Stomach (tissue), 9 donors: ENCODE data around the gene MT2A. TPM values are rescaled to one million over a fixed set of nuclear protein-coding genes. Genes with fewer than 3 reads are reported as not detected.

Source experiments
- DNase-seq, 2 donors: peaks; one replicate each; pipeline versions ENCODE4 v3.0.0 to v3.0.0-alpha.2; 2013 to 2019
- H3K27ac ChIP-seq, 5 donors: fragments of 200-600 bp in 4 of 5; sonication (generic) in 4 of 5; one replicate each; pipeline ENCODE4 v1.5.1; 2013 to 2019; ENCODE audit warnings: mild to moderate bottlenecking in 1 of 5, moderate library complexity in 1 of 5
- H3K27me3 ChIP-seq, 3 donors: fragments of 200-600 bp; sonication (generic); one replicate each; pipeline ENCODE4 v1.5.1; 2017 to 2019; ENCODE audit warnings: mixed run types in 1 of 3
- H3K36me3 ChIP-seq, 4 donors: fragments of 200-600 bp; sonication (generic); 1 replicate in 3 of 4; 2 replicates in 1 of 4; pipeline ENCODE4 v1.5.1; 2016 to 2019
- H3K4me1 ChIP-seq, 4 donors: fragments of 200-600 bp; sonication (generic); one replicate each; pipeline ENCODE4 v1.5.1; 2016 to 2019
- H3K4me3 ChIP-seq, 4 donors: fragments of 200-600 bp; sonication (generic) in 3 of 4; one replicate each; pipeline ENCODE4 v1.5.1; 2016 to 2019; ENCODE audit warnings: mild to moderate bottlenecking in 1 of 4
- H3K9me3 ChIP-seq, 4 donors: fragments of 200-600 bp; sonication (generic); one replicate each; pipeline ENCODE4 v1.5.1; 2016 to 2019
- EP300 ChIP-seq: sonication (generic); formaldehyde crosslinking; IDR thresholded peaks from one replicate; pipeline ENCODE4 v1.6.1; 2017; ENCODE audit warnings: antibody characterized with exemption
- POLR2A ChIP-seq, 4 donors: fragments of 450-650 bp; IDR thresholded peaks; one replicate each; pipeline ENCODE4 v1.6.1; 2016; ENCODE audit warnings: antibody characterized with exemption in 4 of 4, control low read depth in 2 of 4, mild to moderate bottlenecking in 1 of 4, moderate library complexity in 1 of 4
- POLR2AphosphoS5 ChIP-seq, 3 donors: sonication (generic); formaldehyde crosslinking; IDR thresholded peaks; one replicate each; pipeline ENCODE4 v1.6.1; 2016; ENCODE audit warnings: antibody characterized with exemption in 3 of 3
- WGBS, 5 donors: extraction: QIAGEN DNeasy Blood & Tissue Kit in 3 of 5; methylation state at CpG; one replicate each; pipeline versions ENCODE4 v1.1.5 to v1.1.7; 2013 to 2018; 5-methylcytosine and 5-hydroxymethylcytosine counted together
- intact Hi-C: fragments of 100-400 bp; cut with DNase I; formaldehyde crosslinking; loops from one replicate; pipeline ENCODE4 v1.15.1; 2023; ENCODE audit warnings: low total_unique reads
- polyA plus RNA-seq, 3 donors: library from polyadenylated mRNA; stranded (reverse); fragments of 200-250 nt; gene quantifications; one replicate each; pipeline ENCODE4 v1.2.3, GENCODE V29; 2013
- total RNA-seq, 5 donors: library from RNA; depleted of rRNA; stranded (reverse); fragments of >200 nt; gene quantifications; one replicate each; pipeline versions ENCODE4 v1.1.0 to v1.2.3, GENCODE V29; 2014 to 2016
- TF ChIP-seq, protein P1 (sequence below), 7 experiments: fragments of 450-650 bp in 4 of 7; fragments of 200-600 bp in 3 of 7; sonication (generic) in 3 of 7; IDR thresholded peaks; one replicate each; pipeline ENCODE4 v1.5.1; 2016 to 2019; ENCODE audit warnings: antibody characterized with exemption in 7 of 7, control low read depth in 2 of 7, mild to moderate bottlenecking in 1 of 7
- donor health status: healthy with polysubstance abuse.
- donor health status: Bipolar disorder and iron deficiency.
- donor health status: healthy.

The MT2A gene
- total and polyA plus RNA-seq, 8 donors: 38.8 to 1,839 (median 213) TPM

GRCh38 chr16:56652600-56652999, 44.2 kb downstream of the MT2A start:
- Histone ChIP-seq H3K36me3 (no peaks in the 10 kb centered on the region), H3K4me1 (peaks cover 0 to 26% (median 8%) of the 10 kb centered on the region in 4 donors), H3K4me3 (no peak overlapping the region), H3K9me3 (no peaks in the 10 kb centered on the region), H3K27ac (no peak overlapping the region), H3K27me3 (peaks cover 0 to 24% (median 5%) of the 10 kb centered on the region in 3 donors)
- TF ChIP-seq, protein P1, sequence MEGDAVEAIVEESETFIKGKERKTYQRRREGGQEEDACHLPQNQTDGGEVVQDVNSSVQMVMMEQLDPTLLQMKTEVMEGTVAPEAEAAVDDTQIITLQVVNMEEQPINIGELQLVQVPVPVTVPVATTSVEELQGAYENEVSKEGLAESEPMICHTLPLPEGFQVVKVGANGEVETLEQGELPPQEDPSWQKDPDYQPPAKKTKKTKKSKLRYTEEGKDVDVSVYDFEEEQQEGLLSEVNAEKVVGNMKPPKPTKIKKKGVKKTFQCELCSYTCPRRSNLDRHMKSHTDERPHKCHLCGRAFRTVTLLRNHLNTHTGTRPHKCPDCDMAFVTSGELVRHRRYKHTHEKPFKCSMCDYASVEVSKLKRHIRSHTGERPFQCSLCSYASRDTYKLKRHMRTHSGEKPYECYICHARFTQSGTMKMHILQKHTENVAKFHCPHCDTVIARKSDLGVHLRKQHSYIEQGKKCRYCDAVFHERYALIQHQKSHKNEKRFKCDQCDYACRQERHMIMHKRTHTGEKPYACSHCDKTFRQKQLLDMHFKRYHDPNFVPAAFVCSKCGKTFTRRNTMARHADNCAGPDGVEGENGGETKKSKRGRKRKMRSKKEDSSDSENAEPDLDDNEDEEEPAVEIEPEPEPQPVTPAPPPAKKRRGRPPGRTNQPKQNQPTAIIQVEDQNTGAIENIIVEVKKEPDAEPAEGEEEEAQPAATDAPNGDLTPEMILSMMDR (IDR thresholded peaks at IDR 0.05): no peak
- TF ChIP-seq POLR2A (IDR thresholded peaks at IDR 0.05) (no peak), EP300 (no peak), POLR2AphosphoS5 (IDR thresholded peaks at IDR 0.05) (no peak)
- DNase-seq: no peak
- intact Hi-C loops: no loop called here
- WGBS, 5 donors: 15 to 73% (median 46%) methylated on average over 1 of the region's 1 CpG

DNA sequence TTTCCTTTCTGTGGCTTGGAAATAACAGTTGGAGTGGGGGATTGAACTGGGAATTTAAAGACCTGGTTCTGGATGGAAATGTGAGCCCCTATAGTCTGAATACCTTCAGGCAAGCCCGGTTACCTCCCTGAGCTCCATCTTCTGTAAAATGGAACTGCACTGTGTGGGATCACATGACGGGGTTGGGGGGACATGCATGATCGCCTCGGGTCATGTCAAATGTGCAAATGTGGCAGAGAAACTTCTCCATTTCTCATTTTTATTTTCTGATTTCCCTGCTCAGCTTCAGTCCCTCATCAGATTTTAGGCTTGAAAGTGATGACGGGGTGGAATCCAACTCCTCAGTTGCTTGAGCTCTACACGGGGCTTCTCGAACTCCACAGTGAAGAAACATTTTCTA, 44.8 kb downstream of the MT2A start:
- WGBS, 5 donors: 81 to 89% (median 85%) methylated on average over 7 of the region's 7 CpGs
- DNase-seq: no peak
- no peak overlapping the region for H3K4me3 ChIP-seq
- H3K27ac ChIP-seq: no peak overlapping the region
- peaks cover under 1 to 26% (median 12%) of the 10 kb centered on the region in 4 donors for H3K4me1 ChIP-seq
- intact Hi-C loops: no loop called here
- TF ChIP-seq, protein P1 (IDR thresholded peaks at IDR 0.05): no peak
- TF ChIP-seq EP300: no peak
- no peaks in the 10 kb centered on the region for H3K36me3 ChIP-seq
- no peaks in the 10 kb centered on the region for H3K9me3 ChIP-seq
- H3K27me3 ChIP-seq: peaks cover 0 to 24% (median 0%) of the 10 kb centered on the region in 3 donors

DNA sequence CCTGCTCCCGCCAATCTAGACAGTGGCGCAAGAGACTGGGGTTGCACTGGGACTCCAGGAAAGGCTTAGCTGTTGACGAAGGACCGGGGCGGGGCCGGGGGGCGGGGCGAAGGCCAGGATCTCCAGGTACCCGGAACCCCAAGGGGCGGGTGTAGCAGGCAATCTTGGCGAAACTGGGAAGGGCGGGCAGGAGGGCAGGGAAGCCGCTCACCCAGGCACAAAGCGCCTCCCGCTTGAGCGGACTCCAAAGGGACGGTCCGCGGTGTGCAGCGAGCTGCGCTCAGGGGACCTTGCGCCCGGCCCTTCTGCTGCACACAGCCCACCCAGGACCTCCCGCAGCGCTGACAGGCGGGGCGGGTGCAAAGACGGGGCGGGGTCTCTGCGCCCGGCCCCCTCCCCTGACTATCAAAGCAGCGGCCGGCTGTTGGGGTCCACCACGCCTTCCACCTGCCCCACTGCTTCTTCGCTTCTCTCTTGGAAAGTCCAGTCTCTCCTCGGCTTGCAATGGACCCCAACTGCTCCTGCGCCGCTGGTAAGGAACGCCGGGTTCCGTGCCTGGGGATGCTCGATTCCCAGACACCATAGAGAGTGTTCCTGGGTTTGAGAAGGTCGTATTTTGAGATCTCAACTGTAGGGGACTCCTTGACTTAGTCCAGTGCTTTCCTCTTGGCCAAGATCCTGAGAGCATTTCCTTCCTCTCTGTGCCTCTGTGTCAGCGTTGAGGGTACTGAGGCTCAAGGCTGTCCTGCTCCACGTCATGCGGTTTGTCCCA, 49.4 kb downstream of the MT2A start, which contains the start of gene MT1F:
TSS of gene MT1F (plus strand) at position 405 of the 772 bp plus-strand sequence. CDS start at position 505, 100 bp downstream.
- H3K4me1 ChIP-seq: peaks cover 8 to 25% (median 20%) of the 10 kb centered on the region in 4 donors
- no peaks in the 10 kb centered on the region for H3K9me3 ChIP-seq

DNA sequence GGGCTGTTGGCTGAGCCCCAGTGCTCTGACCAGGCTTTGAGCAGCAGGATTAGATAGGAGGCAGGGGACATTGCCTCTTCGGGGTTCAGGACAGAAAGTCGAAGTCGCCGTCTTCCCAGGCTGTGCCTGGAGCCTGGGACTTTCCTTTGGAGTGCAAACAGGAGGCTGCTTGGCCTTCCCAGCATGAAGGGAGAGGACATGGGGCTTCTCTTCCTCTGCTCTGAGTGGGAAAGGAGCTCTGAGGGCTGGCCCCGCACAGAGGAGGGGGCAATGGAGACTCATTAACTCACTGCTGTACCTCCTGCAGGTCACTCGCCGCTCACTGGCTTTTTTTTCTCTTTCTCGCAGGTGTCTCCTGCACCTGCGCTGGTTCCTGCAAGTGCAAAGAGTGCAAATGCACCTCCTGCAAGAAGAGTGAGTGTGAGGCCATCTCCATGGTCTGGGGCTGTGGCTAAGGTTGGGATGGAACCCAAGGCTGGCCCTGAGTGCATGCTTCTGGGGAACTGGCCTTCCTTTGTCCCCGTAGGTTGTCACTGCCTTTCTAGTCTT, 50.0 kb downstream of the MT2A start:
- Histone ChIP-seq H3K27ac (peak overlapping the region; percentile 75 to 88 (median 86)), H3K9me3 (no peaks in the 10 kb centered on the region), H3K27me3 (peaks cover 0 to 50% (median 9%) of the 10 kb centered on the region in 3 donors), H3K36me3 (no peaks in the 10 kb centered on the region), H3K4me1 (peaks cover 13 to 32% (median 27%) of the 10 kb centered on the region in 4 donors), H3K4me3 (peak overlapping the region; percentile 51 to 71 (median 58))
- WGBS, 5 donors: 14 to 29% (median 16%) methylated on average over 8 to 10 of the region's 10 CpGs
- TF ChIP-seq, protein P1 (IDR thresholded peaks at IDR 0.05): no peak
- TF ChIP-seq POLR2AphosphoS5 (IDR thresholded peaks at IDR 0.05) (no peak), POLR2A (IDR thresholded peaks at IDR 0.05) (no peak), EP300 (no peak)
- DNase-seq: peak in 1 of 2 donors; percentile 66
- intact Hi-C loops: no loop called here

More for the DNA sequence above, 49.4 kb downstream of the MT2A start, which contains the start of gene MT1F:
- DNase-seq: peak; percentile 95 to 98
- H3K4me3 ChIP-seq: peak within 1 kb of the TSS; percentile 51 to 71 (median 58)
- H3K27me3 ChIP-seq: peaks cover 0 to 43% (median 2%) of the 10 kb centered on the region in 3 donors
- TF ChIP-seq, protein P1 (IDR thresholded peaks at IDR 0.05): no peak
- peak in 2 of 3 donors; percentile 75 to 80 for TF ChIP-seq POLR2AphosphoS5 (IDR thresholded peaks at IDR 0.05)
- no peak for TF ChIP-seq POLR2A (IDR thresholded peaks at IDR 0.05)
- peak within 1 kb of the TSS; percentile 77 to 88 (median 86) for H3K27ac ChIP-seq
- 1 to 2% (median 1%) methylated on average over 21 to 46 of the region's 46 CpGs for WGBS, 5 donors
- H3K36me3 ChIP-seq: no peaks in the 10 kb centered on the region
- intact Hi-C loops: no loop called here

Other genes with a start within 250 kb of the MT2A start
- 100 to 1,000 TPM in 3 of 5 donors, 10 to 100 TPM in 2; 43.7 to 254 (median 102) TPM for gene AMFR, start 183.0 kb upstream of the MT2A start, total RNA-seq
- gene AMFR, start 183.0 kb upstream of the MT2A start, polyA plus RNA-seq: 10 to 100 TPM; 16.8 to 30.9 (median 17.4) TPM
- gene NUDT21, start 157.3 kb upstream of the MT2A start, total RNA-seq: 100 to 1,000 TPM in 2 of 5 donors, 10 to 100 TPM in 2, 1 to 10 TPM in 1; 6.4 to 174 (median 30.4) TPM
- gene NUDT21, start 157.3 kb upstream of the MT2A start, polyA plus RNA-seq: 10 to 100 TPM; 19.4 to 28.6 (median 26.0) TPM
- 100 to 1,000 TPM in 1 of 5 donors, 10 to 100 TPM in 4; 16.3 to 167 (median 38.0) TPM for gene OGFOD1, start 157.0 kb upstream of the MT2A start, total RNA-seq
- 1 to 10 TPM; 8.4 to 8.7 (median 8.6) TPM for gene OGFOD1, start 157.0 kb upstream of the MT2A start, polyA plus RNA-seq
- 100 to 1,000 TPM in 1 of 5 donors, 10 to 100 TPM in 4; 11.3 to 142 (median 72.4) TPM for gene BBS2, start 88.6 kb upstream of the MT2A start, total RNA-seq
- 10 to 100 TPM; 16.4 to 35.1 (median 28.3) TPM for gene BBS2, start 88.6 kb upstream of the MT2A start, polyA plus RNA-seq
- gene MT4, start 43.5 kb upstream of the MT2A start, total RNA-seq: not detected
- gene MT4, start 43.5 kb upstream of the MT2A start, polyA plus RNA-seq: not detected
- 1 to 10 TPM in 1 of 5 donors, not detected in 4; 2.2 TPM for gene MT3, start 19.1 kb upstream of the MT2A start, total RNA-seq
- 1 to 10 TPM; 3.1 to 5.0 (median 4.9) TPM for gene MT3, start 19.1 kb upstream of the MT2A start, polyA plus RNA-seq
- 100 to 1,000 TPM in 4 of 5 donors, 10 to 100 TPM in 1; 16.1 to 704 (median 292) TPM for gene MT1E, start 17.2 kb downstream of the MT2A start, total RNA-seq
- gene MT1E, start 17.2 kb downstream of the MT2A start, polyA plus RNA-seq: 1,000 to 10,000 TPM in 2 of 3 donors, 100 to 1,000 TPM in 1; 445 to 1,956 (median 1,098) TPM
- 10 to 100 TPM in 3 of 5 donors, 1 to 10 TPM in 1, not detected in 1; 5.2 to 57.4 (median 25.3) TPM for gene MT1M, start 24.1 kb downstream of the MT2A start, total RNA-seq
- gene MT1M, start 24.1 kb downstream of the MT2A start, polyA plus RNA-seq: 100 to 1,000 TPM; 135 to 155 (median 138) TPM
- 10 to 100 TPM in 2 of 5 donors, 1 to 10 TPM in 2, not detected in 1; 3.3 to 56.7 (median 25.5) TPM for gene MT1A, start 30.1 kb downstream of the MT2A start, total RNA-seq
- gene MT1A, start 30.1 kb downstream of the MT2A start, polyA plus RNA-seq: 100 to 1,000 TPM; 117 to 185 (median 169) TPM
- not detected for gene MT1B, start 43.3 kb downstream of the MT2A start, total RNA-seq
- 1 to 10 TPM in 1 of 3 donors, not detected in 2; 5.8 TPM for gene MT1B, start 43.3 kb downstream of the MT2A start, polyA plus RNA-seq
- gene MT1F, start 49.4 kb downstream of the MT2A start, total RNA-seq: 10 to 100 TPM in 2 of 5 donors, 1 to 10 TPM in 1, not detected in 2; 7.5 to 73.3 (median 13.3) TPM
- 100 to 1,000 TPM in 2 of 3 donors, 10 to 100 TPM in 1; 87.0 to 225 (median 161) TPM for gene MT1F, start 49.4 kb downstream of the MT2A start, polyA plus RNA-seq
- gene MT1G, start 59.5 kb downstream of the MT2A start, total RNA-seq: 100 to 1,000 TPM in 3 of 5 donors, not detected in 2; 174 to 605 (median 300) TPM
- gene MT1G, start 59.5 kb downstream of the MT2A start, polyA plus RNA-seq: 1,000 to 10,000 TPM; 1,140 to 4,171 (median 1,738) TPM
- gene MT1H, start 61.2 kb downstream of the MT2A start, total RNA-seq: 10 to 100 TPM in 1 of 5 donors, not detected in 4; 33.8 TPM
- 100 to 1,000 TPM in 1 of 3 donors, 10 to 100 TPM in 2; 75.7 to 219 (median 80.0) TPM for gene MT1H, start 61.2 kb downstream of the MT2A start, polyA plus RNA-seq
- gene MT1X, start 73.9 kb downstream of the MT2A start, total RNA-seq: 1,000 to 10,000 TPM in 1 of 5 donors, 100 to 1,000 TPM in 4; 261 to 1,065 (median 315) TPM
- 1,000 to 10,000 TPM in 2 of 3 donors, 100 to 1,000 TPM in 1; 760 to 1,982 (median 1,143) TPM for gene MT1X, start 73.9 kb downstream of the MT2A start, polyA plus RNA-seq
- 100 to 1,000 TPM in 1 of 5 donors, 10 to 100 TPM in 4; 43.2 to 184 (median 87.5) TPM for gene NUP93, start 121.5 kb downstream of the MT2A start, total RNA-seq
- 10 to 100 TPM; 26.7 to 46.6 (median 27.4) TPM for gene NUP93, start 121.5 kb downstream of the MT2A start, polyA plus RNA-seq